H1 (cell line): ENCODE measurements around the gene MTAP. TPM values are rescaled to one million over a fixed set of nuclear protein-coding genes. Genes with fewer than 3 reads are reported as not detected.

Source experiments
- CHD1 ChIP-seq: IDR thresholded peaks from 2 replicates; pipeline ENCODE4 v1.6.1; 2012; ENCODE audit warnings: low read depth, low read length, improper control_type of control experiment
- CTBP2 ChIP-seq: IDR thresholded peaks from 2 replicates; pipeline ENCODE4 v1.7.0; 2011; ENCODE audit warnings: borderline replicate concordance, mild to moderate bottlenecking, moderate library complexity, mixed read lengths, low read length; ENCODE audit not compliant: insufficient read depth, insufficient read length
- EGR1 ChIP-seq: IDR thresholded peaks from 2 replicates; pipeline ENCODE4 v1.6.1; 2011; ENCODE audit warnings: low read depth, low read length, borderline replicate concordance
- HDAC6 ChIP-seq: IDR thresholded peaks from one replicate; pipeline ENCODE4 v1.7.1; 2012; ENCODE audit warnings: low read depth, mild to moderate bottlenecking, inconsistent platforms, low read length, moderate library complexity
- JUN ChIP-seq: IDR thresholded peaks from 2 replicates; pipeline ENCODE4 v1.6.1; 2011; ENCODE audit warnings: low read depth, mild to moderate bottlenecking, improper control_type of control experiment, low read length
- SIRT6 ChIP-seq: IDR thresholded peaks from one replicate; pipeline ENCODE4 v1.7.1; 2012; ENCODE audit warnings: low read length, inconsistent platforms
- TAF1 ChIP-seq: IDR thresholded peaks from 2 replicates; pipeline ENCODE4 v1.6.1; 2011; ENCODE audit warnings: mild to moderate bottlenecking, low read depth, low read length
- polyA plus RNA-seq, 7 experiments: library from polyadenylated mRNA; depleted of rRNA in 3 of 7; stranded (reverse) in 5 of 7; unstranded in 2 of 7; fragments of >200 nt in 5 of 7; fragments of 200-250 nt in 2 of 7; gene quantifications; 1 replicate in 5 of 7; 2 replicates in 1 of 7; 4 replicates in 1 of 7; pipeline versions ENCODE4 v1.2.1 to v1.2.3, GENCODE V29; 2011 to 2013; ENCODE audit warnings: missing spikeins in 2 of 7, mixed read lengths in 2 of 7
- total RNA-seq: library from RNA; stranded (reverse); fragmentation: NEBNext Ultra II Directional; extraction: Animal tissue kit (Norgen Biotek cat#: 25700); gene quantifications from 2 replicates; pipeline ENCODE4 v1.2.1, GENCODE V29; 2021
- TF ChIP-seq, protein P1 (sequence below): fragments of 300-600 bp; sonication (generic); IDR thresholded peaks from 2 replicates; pipeline ENCODE4 v1.7.1; 2012; ENCODE audit warnings: low read length, moderate library complexity, mild to moderate bottlenecking, inconsistent platforms; ENCODE audit not compliant: insufficient replicate concordance
- TF ChIP-seq, protein P2 (sequence below): IDR thresholded peaks from 2 replicates; pipeline ENCODE4 v1.6.1; 2011; ENCODE audit warnings: low read length, improper control_type of control experiment
- TF ChIP-seq, protein P3 (sequence below): IDR thresholded peaks from 2 replicates; pipeline ENCODE4 v1.6.1; 2011; ENCODE audit warnings: low read depth, mild to moderate bottlenecking, low read length; ENCODE audit not compliant: insufficient read depth

The MTAP gene
- total and polyA plus RNA-seq, 2 of the 8 experiments (the other 6 are each of a cell fraction or from before 2014, with no cell fraction given): 16.4 to 100 TPM

DNA sequence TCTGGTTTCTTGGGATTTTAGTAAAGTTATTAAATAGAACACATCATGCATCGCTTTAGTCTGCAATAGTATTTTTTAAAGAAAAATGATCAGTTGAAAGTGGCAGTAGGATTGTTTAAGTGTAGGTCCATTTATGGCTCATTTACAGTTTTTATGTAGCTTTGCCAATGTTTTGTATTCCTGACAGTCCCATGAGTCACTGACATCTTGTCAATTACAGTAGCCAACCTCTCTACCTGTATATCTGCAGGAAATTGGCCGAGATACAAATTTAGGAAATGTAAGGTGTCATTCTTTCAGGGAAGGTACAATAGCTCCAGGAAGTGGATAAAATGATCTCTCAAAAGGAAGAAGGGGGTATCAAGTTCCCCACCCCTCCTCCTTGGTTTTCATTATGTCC, 47.7 kb upstream of the MTAP start (continued):
- TF ChIP-seq, protein P1, sequence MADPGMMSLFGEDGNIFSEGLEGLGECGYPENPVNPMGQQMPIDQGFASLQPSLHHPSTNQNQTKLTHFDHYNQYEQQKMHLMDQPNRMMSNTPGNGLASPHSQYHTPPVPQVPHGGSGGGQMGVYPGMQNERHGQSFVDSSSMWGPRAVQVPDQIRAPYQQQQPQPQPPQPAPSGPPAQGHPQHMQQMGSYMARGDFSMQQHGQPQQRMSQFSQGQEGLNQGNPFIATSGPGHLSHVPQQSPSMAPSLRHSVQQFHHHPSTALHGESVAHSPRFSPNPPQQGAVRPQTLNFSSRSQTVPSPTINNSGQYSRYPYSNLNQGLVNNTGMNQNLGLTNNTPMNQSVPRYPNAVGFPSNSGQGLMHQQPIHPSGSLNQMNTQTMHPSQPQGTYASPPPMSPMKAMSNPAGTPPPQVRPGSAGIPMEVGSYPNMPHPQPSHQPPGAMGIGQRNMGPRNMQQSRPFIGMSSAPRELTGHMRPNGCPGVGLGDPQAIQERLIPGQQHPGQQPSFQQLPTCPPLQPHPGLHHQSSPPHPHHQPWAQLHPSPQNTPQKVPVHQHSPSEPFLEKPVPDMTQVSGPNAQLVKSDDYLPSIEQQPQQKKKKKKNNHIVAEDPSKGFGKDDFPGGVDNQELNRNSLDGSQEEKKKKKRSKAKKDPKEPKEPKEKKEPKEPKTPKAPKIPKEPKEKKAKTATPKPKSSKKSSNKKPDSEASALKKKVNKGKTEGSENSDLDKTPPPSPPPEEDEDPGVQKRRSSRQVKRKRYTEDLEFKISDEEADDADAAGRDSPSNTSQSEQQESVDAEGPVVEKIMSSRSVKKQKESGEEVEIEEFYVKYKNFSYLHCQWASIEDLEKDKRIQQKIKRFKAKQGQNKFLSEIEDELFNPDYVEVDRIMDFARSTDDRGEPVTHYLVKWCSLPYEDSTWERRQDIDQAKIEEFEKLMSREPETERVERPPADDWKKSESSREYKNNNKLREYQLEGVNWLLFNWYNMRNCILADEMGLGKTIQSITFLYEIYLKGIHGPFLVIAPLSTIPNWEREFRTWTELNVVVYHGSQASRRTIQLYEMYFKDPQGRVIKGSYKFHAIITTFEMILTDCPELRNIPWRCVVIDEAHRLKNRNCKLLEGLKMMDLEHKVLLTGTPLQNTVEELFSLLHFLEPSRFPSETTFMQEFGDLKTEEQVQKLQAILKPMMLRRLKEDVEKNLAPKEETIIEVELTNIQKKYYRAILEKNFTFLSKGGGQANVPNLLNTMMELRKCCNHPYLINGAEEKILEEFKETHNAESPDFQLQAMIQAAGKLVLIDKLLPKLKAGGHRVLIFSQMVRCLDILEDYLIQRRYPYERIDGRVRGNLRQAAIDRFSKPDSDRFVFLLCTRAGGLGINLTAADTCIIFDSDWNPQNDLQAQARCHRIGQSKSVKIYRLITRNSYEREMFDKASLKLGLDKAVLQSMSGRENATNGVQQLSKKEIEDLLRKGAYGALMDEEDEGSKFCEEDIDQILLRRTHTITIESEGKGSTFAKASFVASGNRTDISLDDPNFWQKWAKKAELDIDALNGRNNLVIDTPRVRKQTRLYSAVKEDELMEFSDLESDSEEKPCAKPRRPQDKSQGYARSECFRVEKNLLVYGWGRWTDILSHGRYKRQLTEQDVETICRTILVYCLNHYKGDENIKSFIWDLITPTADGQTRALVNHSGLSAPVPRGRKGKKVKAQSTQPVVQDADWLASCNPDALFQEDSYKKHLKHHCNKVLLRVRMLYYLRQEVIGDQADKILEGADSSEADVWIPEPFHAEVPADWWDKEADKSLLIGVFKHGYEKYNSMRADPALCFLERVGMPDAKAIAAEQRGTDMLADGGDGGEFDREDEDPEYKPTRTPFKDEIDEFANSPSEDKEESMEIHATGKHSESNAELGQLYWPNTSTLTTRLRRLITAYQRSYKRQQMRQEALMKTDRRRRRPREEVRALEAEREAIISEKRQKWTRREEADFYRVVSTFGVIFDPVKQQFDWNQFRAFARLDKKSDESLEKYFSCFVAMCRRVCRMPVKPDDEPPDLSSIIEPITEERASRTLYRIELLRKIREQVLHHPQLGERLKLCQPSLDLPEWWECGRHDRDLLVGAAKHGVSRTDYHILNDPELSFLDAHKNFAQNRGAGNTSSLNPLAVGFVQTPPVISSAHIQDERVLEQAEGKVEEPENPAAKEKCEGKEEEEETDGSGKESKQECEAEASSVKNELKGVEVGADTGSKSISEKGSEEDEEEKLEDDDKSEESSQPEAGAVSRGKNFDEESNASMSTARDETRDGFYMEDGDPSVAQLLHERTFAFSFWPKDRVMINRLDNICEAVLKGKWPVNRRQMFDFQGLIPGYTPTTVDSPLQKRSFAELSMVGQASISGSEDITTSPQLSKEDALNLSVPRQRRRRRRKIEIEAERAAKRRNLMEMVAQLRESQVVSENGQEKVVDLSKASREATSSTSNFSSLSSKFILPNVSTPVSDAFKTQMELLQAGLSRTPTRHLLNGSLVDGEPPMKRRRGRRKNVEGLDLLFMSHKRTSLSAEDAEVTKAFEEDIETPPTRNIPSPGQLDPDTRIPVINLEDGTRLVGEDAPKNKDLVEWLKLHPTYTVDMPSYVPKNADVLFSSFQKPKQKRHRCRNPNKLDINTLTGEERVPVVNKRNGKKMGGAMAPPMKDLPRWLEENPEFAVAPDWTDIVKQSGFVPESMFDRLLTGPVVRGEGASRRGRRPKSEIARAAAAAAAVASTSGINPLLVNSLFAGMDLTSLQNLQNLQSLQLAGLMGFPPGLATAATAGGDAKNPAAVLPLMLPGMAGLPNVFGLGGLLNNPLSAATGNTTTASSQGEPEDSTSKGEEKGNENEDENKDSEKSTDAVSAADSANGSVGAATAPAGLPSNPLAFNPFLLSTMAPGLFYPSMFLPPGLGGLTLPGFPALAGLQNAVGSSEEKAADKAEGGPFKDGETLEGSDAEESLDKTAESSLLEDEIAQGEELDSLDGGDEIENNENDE: no peak
- no peak for TF ChIP-seq SIRT6
- TF ChIP-seq, protein P2, sequence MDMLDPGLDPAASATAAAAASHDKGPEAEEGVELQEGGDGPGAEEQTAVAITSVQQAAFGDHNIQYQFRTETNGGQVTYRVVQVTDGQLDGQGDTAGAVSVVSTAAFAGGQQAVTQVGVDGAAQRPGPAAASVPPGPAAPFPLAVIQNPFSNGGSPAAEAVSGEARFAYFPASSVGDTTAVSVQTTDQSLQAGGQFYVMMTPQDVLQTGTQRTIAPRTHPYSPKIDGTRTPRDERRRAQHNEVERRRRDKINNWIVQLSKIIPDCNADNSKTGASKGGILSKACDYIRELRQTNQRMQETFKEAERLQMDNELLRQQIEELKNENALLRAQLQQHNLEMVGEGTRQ: no peak
- TF ChIP-seq TAF1: no peak
- TF ChIP-seq CHD1: no peak
- TF ChIP-seq HDAC6: no peak
- TF ChIP-seq EGR1: no peak
- TF ChIP-seq CTBP2: no peak
- TF ChIP-seq, protein P3, sequence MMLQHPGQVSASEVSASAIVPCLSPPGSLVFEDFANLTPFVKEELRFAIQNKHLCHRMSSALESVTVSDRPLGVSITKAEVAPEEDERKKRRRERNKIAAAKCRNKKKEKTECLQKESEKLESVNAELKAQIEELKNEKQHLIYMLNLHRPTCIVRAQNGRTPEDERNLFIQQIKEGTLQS: no peak
- no peak for TF ChIP-seq JUN
